Measurements from ENCODE around the gene INPP5A. TPM values are rescaled to one million over a fixed set of nuclear protein-coding genes. Genes with fewer than 3 reads are reported as not detected.

INPP5A gene
- total RNA-seq, 1 donor from 2014 or later, result 14.2 TPM

GRCh38 chr10:132727411-132727810, 189.8 kb downstream of the INPP5A start:
- Histone ChIP-seq H3K9ac (no peak overlapping the region), H3K27me3 (no peaks in the 10 kb centered on the region), H3K36me3 (no peaks in the 10 kb centered on the region), H3K4me1 (no peaks in the 10 kb centered on the region), H3F3A (ENCODE audit: low read depth) (no peaks in the 10 kb centered on the region), H3K9me3 (ENCODE audit: low read depth) (no peaks in the 10 kb centered on the region), H3K4me2 (no peak overlapping the region), H3K27ac (no peak overlapping the region), H4K20me1 (ENCODE audit: low read depth) (peaks cover 30% of the 10 kb centered on the region), H3K79me2 (ENCODE audit: low read depth) (no peaks in the 10 kb centered on the region), H3K4me3 (no peak overlapping the region), H2AFZ (replicated peaks) (no peak overlapping the region)
- Mint-ChIP-seq H3K36me3 (peaks cover 18% of the 10 kb centered on the region), H3K27ac (no peak overlapping the region), H3K9me3 (peaks cover 3% of the 10 kb centered on the region), H3K27me3 (ENCODE audit: insufficient read depth, low read depth) (peaks cover 8% of the 10 kb centered on the region), H3K4me3 (no peak overlapping the region), H3K4me1 (peaks cover 11% of the 10 kb centered on the region)
- no peak for DNase-seq (ENCODE audit: low spot score)
- TF ChIP-seq CTCF (IDR thresholded peaks at IDR 0.05), result no peak
- TF ChIP-seq EZH2phosphoT487 (IDR thresholded peaks at IDR 0.05), result no peak
- TF ChIP-seq EZH2 (IDR thresholded peaks at IDR 0.05), result no peak

- H3K4me3 ChIP-seq, result no peak overlapping the region
- H3K36me3 ChIP-seq, result no peaks in the 10 kb centered on the region
- H3K27me3 ChIP-seq, result no peaks in the 10 kb centered on the region
- TF ChIP-seq CTCF (IDR thresholded peaks at IDR 0.05) (no peak), EZH2 (IDR thresholded peaks at IDR 0.05) (no peak), EZH2phosphoT487 (IDR thresholded peaks at IDR 0.05) (no peak)
- DNase-seq (ENCODE audit: low spot score), result no peak
- H3K36me3 Mint-ChIP-seq, result peaks cover 18% of the 10 kb centered on the region
- H3F3A ChIP-seq (ENCODE audit: low read depth), result no peaks in the 10 kb centered on the region
- peaks cover 30% of the 10 kb centered on the region for H4K20me1 ChIP-seq (ENCODE audit: low read depth)
- no peak overlapping the region for H3K9ac ChIP-seq
- H3K79me2 ChIP-seq (ENCODE audit: low read depth), result no peaks in the 10 kb centered on the region
- no peak overlapping the region for H3K27ac ChIP-seq
- H2AFZ ChIP-seq (replicated peaks), result no peak overlapping the region
- H3K9me3 ChIP-seq (ENCODE audit: low read depth), result no peaks in the 10 kb centered on the region
- peaks cover 5% of the 10 kb centered on the region for H3K27me3 Mint-ChIP-seq (ENCODE audit: insufficient read depth, low read depth)
- H3K4me1 ChIP-seq, result no peaks in the 10 kb centered on the region
- H3K4me3 Mint-ChIP-seq, result no peak overlapping the region
- H3K4me2 ChIP-seq, result no peak overlapping the region
- peaks cover 2% of the 10 kb centered on the region for H3K4me1 Mint-ChIP-seq
- no peak overlapping the region for H3K27ac Mint-ChIP-seq
- no peaks in the 10 kb centered on the region for H3K9me3 Mint-ChIP-seq
Measured at GRCh38 chr10:132728321-132728720, 190.7 kb downstream of the INPP5A start.

- TF ChIP-seq EZH2phosphoT487 (IDR thresholded peaks at IDR 0.05) (no peak), CTCF (IDR thresholded peaks at IDR 0.05) (no peak), EZH2 (IDR thresholded peaks at IDR 0.05) (no peak)
- Mint-ChIP-seq H3K4me1 (peaks cover 1% of the 10 kb centered on the region), H3K27me3 (ENCODE audit: insufficient read depth, low read depth) (peaks cover 8% of the 10 kb centered on the region), H3K27ac (no peak overlapping the region), H3K36me3 (peaks cover 17% of the 10 kb centered on the region), H3K9me3 (no peaks in the 10 kb centered on the region), H3K4me3 (no peak overlapping the region)
- no peak for DNase-seq (ENCODE audit: low spot score)
- no peaks in the 10 kb centered on the region for H3K36me3 ChIP-seq
- H3K27ac ChIP-seq, result no peak overlapping the region
- no peak overlapping the region for H2AFZ ChIP-seq (replicated peaks)
- no peaks in the 10 kb centered on the region for H3F3A ChIP-seq (ENCODE audit: low read depth)
- H3K79me2 ChIP-seq (ENCODE audit: low read depth), result no peaks in the 10 kb centered on the region
- no peak overlapping the region for H3K9ac ChIP-seq
- H4K20me1 ChIP-seq (ENCODE audit: low read depth), result peaks cover 30% of the 10 kb centered on the region
- H3K4me2 ChIP-seq, result no peak overlapping the region
- H3K4me3 ChIP-seq, result no peak overlapping the region
- H3K9me3 ChIP-seq (ENCODE audit: low read depth), result no peaks in the 10 kb centered on the region
- H3K27me3 ChIP-seq, result no peaks in the 10 kb centered on the region
- no peaks in the 10 kb centered on the region for H3K4me1 ChIP-seq
Measured at GRCh38 chr10:132728741-132729140, 191.2 kb downstream of the INPP5A start.
